Measurements from ENCODE around the gene TRPT1.

Gene TRPT1

GRCh38 chr11:64263021-64263946, 37.3 kb upstream of the TRPT1 start:
- DNase-seq (ENCODE audit: low spot score): no peak
- in situ Hi-C loops (cut with MboI; ENCODE audit: low sequenced_read_pairs, unreplicated experiment): no loop called here

GRCh38 chr11:64262271-64263002, 36.5 kb upstream of the TRPT1 start:
- TF ChIP-seq CTCF (IDR thresholded peaks at IDR 0.05; ENCODE audit: borderline replicate concordance, control extremely low read depth, extremely low read depth, insufficient read depth, missing control alignments): no peak
- in situ Hi-C loops (cut with MboI; ENCODE audit: low sequenced_read_pairs, unreplicated experiment): no loop called here

More at GRCh38 chr11:64263021-64263946, 37.3 kb upstream of the TRPT1 start:
- TF ChIP-seq CTCF (IDR thresholded peaks at IDR 0.05; ENCODE audit: borderline replicate concordance, control extremely low read depth, extremely low read depth, insufficient read depth, missing control alignments): no peak

GRCh38 chr11:64261556-64262080, 35.6 kb upstream of the TRPT1 start:
- TF ChIP-seq CTCF (IDR thresholded peaks at IDR 0.05; ENCODE audit: borderline replicate concordance, control extremely low read depth, extremely low read depth, insufficient read depth, missing control alignments): no peak
- in situ Hi-C loops (cut with MboI; ENCODE audit: low sequenced_read_pairs, unreplicated experiment): no loop called here
- no peak for DNase-seq (ENCODE audit: low spot score)

More at GRCh38 chr11:64262271-64263002, 36.5 kb upstream of the TRPT1 start:
- DNase-seq (ENCODE audit: low spot score): no peak

GRCh38 chr11:64260147-64260708, 34.2 kb upstream of the TRPT1 start:
- no peak for TF ChIP-seq CTCF (IDR thresholded peaks at IDR 0.05; ENCODE audit: borderline replicate concordance, control extremely low read depth, extremely low read depth, insufficient read depth, missing control alignments)
- in situ Hi-C loops (cut with MboI; ENCODE audit: low sequenced_read_pairs, unreplicated experiment): no loop called here

GRCh38 chr11:64259533-64260067, 33.6 kb upstream of the TRPT1 start:
- TF ChIP-seq CTCF (IDR thresholded peaks at IDR 0.05; ENCODE audit: borderline replicate concordance, control extremely low read depth, extremely low read depth, insufficient read depth, missing control alignments): no peak
- DNase-seq (ENCODE audit: low spot score): peak; percentile 62
- in situ Hi-C loops (cut with MboI; ENCODE audit: low sequenced_read_pairs, unreplicated experiment): no loop called here

More at GRCh38 chr11:64260147-64260708, 34.2 kb upstream of the TRPT1 start:
- DNase-seq (ENCODE audit: low spot score): peak; percentile 66
